Activated naive CD4-positive, alpha-beta T cell treated with Interleukin-2 at 50 U/mL for 16 hours (primary cell): ENCODE results near the gene TBC1D14.

Experiments used
- DNase-seq: peaks from one replicate; pipeline ENCODE4 v3.0.0-alpha.2; 2020

The TBC1D14 gene

GRCh38 chr4:6955261-6955911 lies 45.8 kb downstream of the TBC1D14 start:
- no peak for DNase-seq

- no peak for DNase-seq
Observed at GRCh38 chr4:6956087-6956433, 46.4 kb downstream of the TBC1D14 start.

- DNase-seq: no peak
Observed at GRCh38 chr4:6956434-6957147, 47.0 kb downstream of the TBC1D14 start.

- no peak for DNase-seq
Observed at GRCh38 chr4:6957148-6957520, 47.5 kb downstream of the TBC1D14 start.

- DNase-seq: no peak
Observed at GRCh38 chr4:6957994-6958393, 48.4 kb downstream of the TBC1D14 start.

- DNase-seq: no peak
Observed at GRCh38 chr4:6959261-6959660, 49.6 kb downstream of the TBC1D14 start.

GRCh38 chr4:6960154-6960553 lies 50.5 kb downstream of the TBC1D14 start:
- no peak for DNase-seq

GRCh38 chr4:6960628-6961412 lies 51.2 kb downstream of the TBC1D14 start:
- no peak for DNase-seq

GRCh38 chr4:6961496-6962210 lies 52.0 kb downstream of the TBC1D14 start:
- no peak for DNase-seq

- no peak for DNase-seq
Observed at GRCh38 chr4:6962211-6963041, 52.8 kb downstream of the TBC1D14 start.

- DNase-seq: no peak
Observed at GRCh38 chr4:6963139-6963611, 53.5 kb downstream of the TBC1D14 start.

GRCh38 chr4:6964858-6965257 lies 55.2 kb downstream of the TBC1D14 start:
- no peak for DNase-seq

- no peak for DNase-seq
Observed at GRCh38 chr4:6965329-6965728, 55.7 kb downstream of the TBC1D14 start.

- DNase-seq: no peak
Observed at GRCh38 chr4:6967846-6968340, 58.3 kb downstream of the TBC1D14 start.

GRCh38 chr4:6968496-6968895 lies 58.9 kb downstream of the TBC1D14 start:
- no peak for DNase-seq

GRCh38 chr4:6969826-6970800 lies 60.5 kb downstream of the TBC1D14 start:
- DNase-seq: no peak

GRCh38 chr4:6971536-6972374 lies 62.1 kb downstream of the TBC1D14 start:
- DNase-seq: no peak

GRCh38 chr4:6972375-6972650 lies 62.7 kb downstream of the TBC1D14 start:
- no peak for DNase-seq

- no peak for DNase-seq
Observed at GRCh38 chr4:6972911-6973310, 63.3 kb downstream of the TBC1D14 start.
